AG04450 (cell line): ENCODE measurements around the gene RSRC2. TPM values are rescaled to one million over a fixed set of nuclear protein-coding genes. Genes with fewer than 3 reads are reported as not detected.
"Not testable (repeated sequence)": the region's sequence is repeated elsewhere in the genome, so short reads cannot be mapped to it uniquely, and the experiment has no call there.

ENCODE experiments used
- CTCF ChIA-PET: fragments of 300-600, 350-600 bp; formaldehyde crosslinking; extraction: SDS; loops from one replicate; lab custom pipeline; 2022; ENCODE audit warnings: antibody characterized with exemption, inconsistent platforms; lab: Charles Lee
- POLR2A ChIA-PET: fragments of 350-600 bp; formaldehyde crosslinking; extraction: SDS; loops from one replicate; lab custom pipeline; 2021; ENCODE audit warnings: antibody characterized with exemption, inconsistent platforms; lab: Yijun Ruan, JAX
- DNase-seq: peaks from one replicate; pipeline ENCODE4 v3.0.0-alpha.2; 2011; ENCODE audit warnings: low read depth, low spot score
- H3K27ac ChIP-seq: one replicate; pipeline ENCODE4 v1.5.1; 2012; ENCODE audit warnings: low read depth, low read length, control low read depth
- H3K27me3 ChIP-seq: one replicate; pipeline ENCODE4 v1.6.0; 2012; ENCODE audit warnings: low read length; ENCODE audit not compliant: control insufficient read depth, insufficient read depth
- H3K4me3 ChIP-seq: 2 replicates; pipeline ENCODE4 v1.5.1; 2011; ENCODE audit warnings: mild to moderate bottlenecking, low read depth, low read length, control low read depth
- H3K9me3 ChIP-seq: 2 replicates; pipeline ENCODE4 v1.5.1; 2012; ENCODE audit warnings: low read length; ENCODE audit not compliant: control insufficient read depth, insufficient read depth
- CTCF ChIP-seq: IDR thresholded peaks from 2 replicates; pipeline ENCODE4 v1.5.1; 2011; ENCODE audit warnings: low read depth, low read length, control low read depth, inconsistent platforms
- polyA plus RNA-seq: library from polyadenylated mRNA; depleted of rRNA; stranded (reverse); fragments of >200 nt; gene quantifications from 2 replicates; pipeline ENCODE4 v1.2.3, GENCODE V29; 2011

Gene RSRC2
- polyA plus RNA-seq, 1 experiment = 45.9 TPM

- Histone ChIP-seq H3K9me3 (no peaks in the 10 kb centered on the region), H3K27me3 (no peaks in the 10 kb centered on the region), H3K4me3 (no peak overlapping the region), H3K27ac (no peak overlapping the region)
- ChIA-PET CTCF (interaction anchor here (0.6 to 2.1 kb wide), 4 partner anchors 11 to 87 kb away, joined by 3 to 10 read pairs (median 4); no protein-coding TSS in a partner anchor), POLR2A (no interaction called here)
- no peak for DNase-seq
- TF ChIP-seq CTCF = no peak
Measured at GRCh38 chr12:122486805-122487426, 39.8 kb downstream of the RSRC2 start.

- H3K4me3 ChIP-seq, DNase-seq, H3K9me3 ChIP-seq, H3K27me3 ChIP-seq, H3K27ac ChIP-seq, POLR2A ChIA-PET: not testable (repeated sequence)
- CTCF ChIA-PET = interaction anchor here (0.6 to 2.1 kb wide), 5 partner anchors 12 to 88 kb away, joined by 3 to 10 read pairs (median 4); no protein-coding TSS in a partner anchor
Measured at GRCh38 chr12:122486360-122486759, 40.4 kb downstream of the RSRC2 start.

- H3K27ac ChIP-seq, H3K9me3 ChIP-seq, POLR2A ChIA-PET, H3K4me3 ChIP-seq, H3K27me3 ChIP-seq, DNase-seq: not testable (repeated sequence)
- CTCF ChIA-PET = interaction anchor here (1.2 to 1.7 kb wide), 2 partner anchors 13 to 86 kb away, joined by 4 to 5 read pairs; no protein-coding TSS in a partner anchor
Measured at GRCh38 chr12:122484385-122484784, 42.4 kb downstream of the RSRC2 start.

- TF ChIP-seq CTCF = no peak
- CTCF ChIA-PET = interaction anchor here (1.2 kb wide), 1 partner anchor 12 kb away, joined by 5 read pairs; no protein-coding TSS in a partner anchor
- POLR2A ChIA-PET = no interaction called here
Measured at GRCh38 chr12:122483969-122484368, 42.8 kb downstream of the RSRC2 start.

GRCh38 chr12:122481861-122482260 is 44.9 kb downstream of the RSRC2 start:
- Histone ChIP-seq H3K4me3 (no peak overlapping the region), H3K27me3 (no peaks in the 10 kb centered on the region), H3K27ac (no peak overlapping the region), H3K9me3 (no peaks in the 10 kb centered on the region)
- no peak for DNase-seq
- CTCF ChIA-PET = interaction anchor here (2.0 kb wide), 1 partner anchor 10 kb away, joined by 11 read pairs; no protein-coding TSS in a partner anchor
- no peak for TF ChIP-seq CTCF
- POLR2A ChIA-PET = interaction anchor here (0.6 kb wide), 1 partner anchor 75 kb away, joined by 5 read pairs; no protein-coding TSS in a partner anchor

More at GRCh38 chr12:122483969-122484368, 42.8 kb downstream of the RSRC2 start:
- DNase-seq = no peak
- H3K4me3 ChIP-seq = no peak overlapping the region
- no peak overlapping the region for H3K27ac ChIP-seq
- H3K9me3 ChIP-seq = no peaks in the 10 kb centered on the region
- H3K27me3 ChIP-seq = no peaks in the 10 kb centered on the region

GRCh38 chr12:122480753-122481152 is 46.0 kb downstream of the RSRC2 start:
- DNase-seq = no peak
- H3K27me3 ChIP-seq = no peaks in the 10 kb centered on the region
- H3K27ac ChIP-seq = no peak overlapping the region
- H3K9me3 ChIP-seq = no peaks in the 10 kb centered on the region
- TF ChIP-seq CTCF = no peak
- CTCF ChIA-PET = interaction anchor here (1.1 to 2.0 kb wide), 2 partner anchors 9 to 144 kb away, joined by 8 to 11 read pairs; no protein-coding TSS in a partner anchor
- POLR2A ChIA-PET = interaction anchor here (0.5 kb wide), 1 partner anchor 34 kb away, joined by 5 read pairs; no protein-coding TSS in a partner anchor
- H3K4me3 ChIP-seq = no peak overlapping the region
